Neural progenitor cell (in vitro differentiated cells): Measurements from ENCODE around the gene CRK. TPM values are rescaled to one million over a fixed set of nuclear protein-coding genes. Genes with fewer than 3 reads are reported as not detected.

Experiments used
- DNase-seq: peaks from one replicate; pipeline ENCODE4 v3.0.0-alpha.2; 2016; ENCODE audit warnings: low spot score
- H2AFZ ChIP-seq: fragments of 200-600 bp; sonication (generic); replicated peaks from 2 replicates; pipeline ENCODE4 v1.6.1; 2016; ENCODE audit warnings: antibody characterized with exemption
- H3F3A ChIP-seq: fragments of 200-600 bp; sonication (generic); 2 replicates; pipeline ENCODE4 v1.6.1; 2016; ENCODE audit warnings: antibody characterized with exemption, low read depth
- H3K27ac ChIP-seq: fragments of 200-600 bp; sonication (generic); 2 replicates; pipeline ENCODE4 v1.5.1; 2016; ENCODE audit warnings: mild to moderate bottlenecking
- H3K27me3 ChIP-seq: fragments of 200-600 bp; sonication (generic); 2 replicates; pipeline ENCODE4 v1.6.1; 2016; ENCODE audit warnings: mild to moderate bottlenecking, moderate library complexity
- H3K36me3 ChIP-seq: fragments of 200-600 bp; sonication (generic); 2 replicates; pipeline ENCODE4 v1.5.1; 2016
- H3K4me1 ChIP-seq: fragments of 200-600 bp; sonication (generic); 2 replicates; pipeline ENCODE4 v1.6.1; 2016; ENCODE audit warnings: mixed run types
- H3K4me2 ChIP-seq: fragments of 200-600 bp; sonication (generic); 2 replicates; pipeline ENCODE4 v1.6.1; 2016
- H3K4me3 ChIP-seq: fragments of 200-600 bp; sonication (generic); 2 replicates; pipeline ENCODE4 v1.5.1; 2016
- H3K79me2 ChIP-seq: fragments of 200-600 bp; sonication (generic); 2 replicates; pipeline ENCODE4 v1.6.1; 2016; ENCODE audit warnings: low read depth
- H3K9ac ChIP-seq: fragments of 200-600 bp; sonication (generic); 2 replicates; pipeline ENCODE4 v1.6.1; 2016
- H3K9me3 ChIP-seq: fragments of 200-600 bp; sonication (generic); 2 replicates; pipeline ENCODE4 v1.5.1; 2016; ENCODE audit warnings: low read depth
- H4K20me1 ChIP-seq: fragments of 200-600 bp; sonication (generic); 2 replicates; pipeline ENCODE4 v1.6.1; 2016; ENCODE audit warnings: low read depth
- H3K27ac Mint-ChIP-seq: 3 replicates; pipeline ENCODE4 v1.8.0; 2021; ENCODE audit warnings: mixed read lengths
- H3K27me3 Mint-ChIP-seq: 2 replicates; pipeline ENCODE4 v1.8.0; 2022; ENCODE audit warnings: low read depth, mild to moderate bottlenecking, inconsistent platforms, moderate library complexity, mixed read lengths; ENCODE audit not compliant: insufficient read depth
- H3K36me3 Mint-ChIP-seq: 3 replicates; pipeline ENCODE4 v1.8.0; 2021; ENCODE audit warnings: mixed read lengths
- H3K4me1 Mint-ChIP-seq: 3 replicates; pipeline ENCODE4 v1.8.0; 2021; ENCODE audit warnings: mixed read lengths
- H3K4me3 Mint-ChIP-seq: 3 replicates; pipeline ENCODE4 v1.8.0; 2021; ENCODE audit warnings: mild to moderate bottlenecking, moderate library complexity, mixed read lengths
- H3K9me3 Mint-ChIP-seq: 3 replicates; pipeline ENCODE4 v1.8.0; 2020; ENCODE audit warnings: mixed read lengths
- CTCF ChIP-seq: fragments of 200-600 bp; sonication (generic); IDR thresholded peaks from 2 replicates; pipeline ENCODE4 v1.5.1; 2017; ENCODE audit warnings: antibody characterized with exemption, mild to moderate bottlenecking
- EZH2 ChIP-seq: fragments of 200-600 bp; sonication (generic); IDR thresholded peaks from 2 replicates; pipeline ENCODE4 v1.6.1; 2017; ENCODE audit warnings: antibody characterized with exemption, mild to moderate bottlenecking, moderate library complexity
- EZH2phosphoT487 ChIP-seq: fragments of 200-600 bp; sonication (generic); IDR thresholded peaks from 2 replicates; pipeline ENCODE4 v1.6.1; 2017; ENCODE audit warnings: antibody characterized with exemption
- total RNA-seq: library from RNA; depleted of rRNA; stranded (reverse); fragments of >200 nt; gene quantifications from 2 replicates; pipeline ENCODE4 v1.2.3, GENCODE V29; 2015; ENCODE audit warnings: low replicate concordance

CRK gene
- total RNA-seq, 1 donor from 2014 or later, result 59.6 TPM

- Histone ChIP-seq H3K36me3 (no peaks in the 10 kb centered on the region), H3K4me1 (no peaks in the 10 kb centered on the region), H3K27ac (peak overlapping the region; percentile 21), H3F3A (peaks cover 28% of the 10 kb centered on the region), H3K4me2 (no peak overlapping the region), H3K9ac (no peak overlapping the region), H3K9me3 (no peaks in the 10 kb centered on the region), H3K4me3 (no peak overlapping the region), H3K27me3 (no peaks in the 10 kb centered on the region), H2AFZ (no peak overlapping the region), H3K79me2 (peaks cover 100% of the 10 kb centered on the region), H4K20me1 (peaks cover 100% of the 10 kb centered on the region)
- DNase-seq, result no peak
- H3K9me3 Mint-ChIP-seq, result no peaks in the 10 kb centered on the region
- no peak overlapping the region for H3K27ac Mint-ChIP-seq
- no peak overlapping the region for H3K4me3 Mint-ChIP-seq
- TF ChIP-seq EZH2phosphoT487 (no peak), EZH2 (no peak), CTCF (no peak)
- peaks cover 34% of the 10 kb centered on the region for H3K4me1 Mint-ChIP-seq
- no peaks in the 10 kb centered on the region for H3K27me3 Mint-ChIP-seq
- peaks cover 25% of the 10 kb centered on the region for H3K36me3 Mint-ChIP-seq
Measured at GRCh38 chr17:1375615-1376014, 80.4 kb downstream of the CRK start.

GRCh38 chr17:1374431-1375177 lies 81.4 kb downstream of the CRK start:
- Histone ChIP-seq H3K36me3 (no peaks in the 10 kb centered on the region), H3F3A (peaks cover 31% of the 10 kb centered on the region), H3K9ac (no peak overlapping the region), H3K79me2 (peaks cover 100% of the 10 kb centered on the region), H4K20me1 (peaks cover 100% of the 10 kb centered on the region), H3K4me1 (no peaks in the 10 kb centered on the region), H3K27me3 (no peaks in the 10 kb centered on the region), H3K4me2 (no peak overlapping the region), H3K4me3 (no peak overlapping the region), H3K27ac (no peak overlapping the region), H2AFZ (no peak overlapping the region), H3K9me3 (no peaks in the 10 kb centered on the region)
- TF ChIP-seq EZH2 (no peak), CTCF (no peak), EZH2phosphoT487 (no peak)
- no peaks in the 10 kb centered on the region for H3K27me3 Mint-ChIP-seq
- no peak for DNase-seq
- H3K27ac Mint-ChIP-seq, result no peak overlapping the region
- H3K4me1 Mint-ChIP-seq, result peaks cover 30% of the 10 kb centered on the region
- no peaks in the 10 kb centered on the region for H3K9me3 Mint-ChIP-seq
- H3K4me3 Mint-ChIP-seq, result no peak overlapping the region
- H3K36me3 Mint-ChIP-seq, result peaks cover 23% of the 10 kb centered on the region

GRCh38 chr17:1373707-1374237 lies 82.3 kb downstream of the CRK start:
- no peaks in the 10 kb centered on the region for H3K9me3 ChIP-seq
- H3K79me2 ChIP-seq, result peaks cover 100% of the 10 kb centered on the region
- peaks cover 23% of the 10 kb centered on the region for H3K36me3 Mint-ChIP-seq
- no peaks in the 10 kb centered on the region for H3K27me3 Mint-ChIP-seq
- peaks cover 29% of the 10 kb centered on the region for H3K4me1 Mint-ChIP-seq
- no peak overlapping the region for H3K27ac Mint-ChIP-seq
- no peak overlapping the region for H3K9ac ChIP-seq
- H3K4me3 Mint-ChIP-seq, result no peak overlapping the region
- no peak overlapping the region for H3K4me2 ChIP-seq
- no peak overlapping the region for H3K4me3 ChIP-seq
- H3K36me3 ChIP-seq, result no peaks in the 10 kb centered on the region
- no peak overlapping the region for H3K27ac ChIP-seq
- H2AFZ ChIP-seq, result no peak overlapping the region
- H3F3A ChIP-seq, result peaks cover 39% of the 10 kb centered on the region
- no peak for DNase-seq
- H3K9me3 Mint-ChIP-seq, result no peaks in the 10 kb centered on the region
- TF ChIP-seq CTCF (no peak), EZH2phosphoT487 (no peak)
- H3K4me1 ChIP-seq, result no peaks in the 10 kb centered on the region
- peaks cover 100% of the 10 kb centered on the region for H4K20me1 ChIP-seq
- no peaks in the 10 kb centered on the region for H3K27me3 ChIP-seq
